ENCODE data around the gene DPM3.

The DPM3 gene

GRCh38 chr1:155174324-155175280 is 34.3 kb upstream of the DPM3 start:
- peak overlapping the region; percentile 76 for H3K4me2 ChIP-seq (ENCODE audit: low read length)
- no peak overlapping the region for H3K27ac ChIP-seq (ENCODE audit: low read depth, low read length)
- H3K79me2 ChIP-seq (ENCODE audit: control insufficient read depth, low read length) = peaks cover 20% of the 10 kb centered on the region
- no peaks in the 10 kb centered on the region for H4K20me1 ChIP-seq (ENCODE audit: control insufficient read depth, insufficient read depth, low read depth, low read length)
- H3K27me3 ChIP-seq (ENCODE audit: control insufficient read depth, low read length) = no peaks in the 10 kb centered on the region
- no peaks in the 10 kb centered on the region for H3K9me3 ChIP-seq (ENCODE audit: control insufficient read depth, insufficient read depth, low read length)
- peaks cover 37% of the 10 kb centered on the region for H3K36me3 ChIP-seq (ENCODE audit: control insufficient read depth, low read length)
- peaks cover 45% of the 10 kb centered on the region for H3K4me1 ChIP-seq (ENCODE audit: control insufficient read depth, low read length)
- H3K4me3 ChIP-seq (ENCODE audit: low read length) = peak overlapping the region; percentile 90
- H3K9me2 ChIP-seq (replicated peaks; ENCODE audit: control insufficient read depth, low read length) = no peaks in the 10 kb centered on the region
- peaks cover 13% of the 10 kb centered on the region; the same call in 1 of the 2 replicates for H3F3A ChIP-seq (ENCODE audit: control insufficient read depth, insufficient read depth)
- TF ChIP-seq EZH2phosphoT487 (IDR thresholded peaks at IDR 0.05; ENCODE audit: borderline replicate concordance, low read length) (no peak), CTCF (IDR thresholded peaks at IDR 0.05; ENCODE audit: low read depth, low read length, poor library complexity, severe bottlenecking) (no peak)

- no peaks in the 10 kb centered on the region for H4K20me1 ChIP-seq (ENCODE audit: control insufficient read depth, insufficient read depth, low read depth, low read length)
- H3K9me3 ChIP-seq (ENCODE audit: control insufficient read depth, insufficient read depth, low read length) = no peaks in the 10 kb centered on the region
- peaks cover 17% of the 10 kb centered on the region; the same call in 1 of the 2 replicates for H3F3A ChIP-seq (ENCODE audit: control insufficient read depth, insufficient read depth)
- H3K27ac ChIP-seq (ENCODE audit: low read depth, low read length) = peak within 1 kb of the TSS; percentile 61
- H3K4me3 ChIP-seq (ENCODE audit: low read length) = peak within 1 kb of the TSS; percentile 90
- peaks cover 37% of the 10 kb centered on the region for H3K4me1 ChIP-seq (ENCODE audit: control insufficient read depth, low read length)
- peak within 1 kb of the TSS; percentile 76 for H3K4me2 ChIP-seq (ENCODE audit: low read length)
- TF ChIP-seq EZH2phosphoT487 (IDR thresholded peaks at IDR 0.05; ENCODE audit: borderline replicate concordance, low read length) (no peak), CTCF (IDR thresholded peaks at IDR 0.05; ENCODE audit: low read depth, low read length, poor library complexity, severe bottlenecking) (no peak)
- peaks cover 43% of the 10 kb centered on the region for H3K36me3 ChIP-seq (ENCODE audit: control insufficient read depth, low read length)
- no peaks in the 10 kb centered on the region for H3K27me3 ChIP-seq (ENCODE audit: control insufficient read depth, low read length)
- peaks cover 20% of the 10 kb centered on the region for H3K79me2 ChIP-seq (ENCODE audit: control insufficient read depth, low read length)
- H3K9me2 ChIP-seq (replicated peaks; ENCODE audit: control insufficient read depth, low read length) = no peaks in the 10 kb centered on the region
These were observed 33.4 kb upstream of the DPM3 start, which contains the start of gene TRIM46 for GRCh38 chr1:155173478-155174323. Gene TRIM46 (plus strand): TSS chr1:155173849. CDS start chr1:155173967, 118 bp downstream.

- peak within 1 kb of the TSS; percentile 61 for H3K27ac ChIP-seq (ENCODE audit: low read depth, low read length)
- H3K4me1 ChIP-seq (ENCODE audit: control insufficient read depth, low read length) = peaks cover 40% of the 10 kb centered on the region
- TF ChIP-seq CTCF (IDR thresholded peaks at IDR 0.05; ENCODE audit: low read depth, low read length, poor library complexity, severe bottlenecking) (peak; percentile 94), EZH2phosphoT487 (IDR thresholded peaks at IDR 0.05; ENCODE audit: borderline replicate concordance, low read length) (no peak)
These were observed 32.6 kb upstream of the DPM3 start, which contains the start of gene KRTCAP2 for GRCh38 chr1:155172732-155173477. Gene KRTCAP2 (minus strand): TSS chr1:155173304. CDS start chr1:155173224, 80 bp downstream.

More at GRCh38 chr1:155172732-155173477, 32.6 kb upstream of the DPM3 start, which contains the start of gene KRTCAP2:
- Histone ChIP-seq H3K4me2 (ENCODE audit: low read length) (peak within 1 kb of the TSS; percentile 76), H3K9me2 (replicated peaks; ENCODE audit: control insufficient read depth, low read length) (no peaks in the 10 kb centered on the region), H3K36me3 (ENCODE audit: control insufficient read depth, low read length) (peaks cover 42% of the 10 kb centered on the region), H3F3A (ENCODE audit: control insufficient read depth, insufficient read depth) (peaks cover 19% of the 10 kb centered on the region; the same call in 1 of the 2 replicates), H3K79me2 (ENCODE audit: control insufficient read depth, low read length) (peaks cover 20% of the 10 kb centered on the region), H3K27me3 (ENCODE audit: control insufficient read depth, low read length) (no peaks in the 10 kb centered on the region), H3K4me3 (ENCODE audit: low read length) (peak within 1 kb of the TSS; percentile 90), H4K20me1 (ENCODE audit: control insufficient read depth, insufficient read depth, low read depth, low read length) (no peaks in the 10 kb centered on the region), H3K9me3 (ENCODE audit: control insufficient read depth, insufficient read depth, low read length) (no peaks in the 10 kb centered on the region)

Data from DOHH2 (cell line).